ENCODE measurements around the gene BBLN.
"Not testable (repeated sequence)": the region's sequence is repeated elsewhere in the genome, so short reads cannot be mapped to it uniquely, and the experiment has no call there.

GRCh38 chr9:128130651-128131050, 29.4 kb upstream of the BBLN start:
- not testable (repeated sequence) for TF ChIP-seq EP300, CTCF, POLR2A, POLR2AphosphoS5 (IDR thresholded peaks at IDR 0.05)
